Activated naive CD4-positive, alpha-beta T cell treated with Interleukin-2 at 50 U/mL for 16 hours (primary cell): Measurements from ENCODE around the gene PYDC2.

ENCODE experiments used
- DNase-seq: peaks from one replicate; pipeline ENCODE4 v3.0.0-alpha.2; 2020

PYDC2 gene

DNA sequence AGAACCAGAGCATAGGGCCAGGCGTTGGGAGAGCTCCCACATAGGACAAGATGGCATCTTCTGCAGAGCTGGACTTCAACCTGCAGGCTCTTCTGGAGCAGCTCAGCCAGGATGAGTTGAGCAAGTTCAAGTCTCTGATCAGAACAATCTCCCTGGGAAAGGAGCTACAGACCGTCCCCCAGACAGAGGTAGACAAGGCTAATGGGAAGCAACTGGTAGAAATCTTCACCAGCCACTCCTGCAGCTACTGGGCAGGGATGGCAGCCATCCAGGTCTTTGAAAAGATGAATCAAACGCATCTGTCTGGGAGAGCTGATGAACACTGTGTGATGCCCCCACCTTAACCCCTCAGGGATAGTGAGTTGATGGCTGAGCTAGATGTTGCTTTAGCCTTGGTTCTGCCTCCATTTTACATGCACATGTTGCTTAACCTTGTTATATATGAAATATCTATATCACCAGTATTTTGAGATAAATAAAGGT lies at the start of gene PYDC2:
Gene PYDC2, plus strand, starts transcription at position 51 of the 483 bp plus-strand sequence. Its CDS starts 0 bp downstream, at position 51.
- no peak for DNase-seq

DNA sequence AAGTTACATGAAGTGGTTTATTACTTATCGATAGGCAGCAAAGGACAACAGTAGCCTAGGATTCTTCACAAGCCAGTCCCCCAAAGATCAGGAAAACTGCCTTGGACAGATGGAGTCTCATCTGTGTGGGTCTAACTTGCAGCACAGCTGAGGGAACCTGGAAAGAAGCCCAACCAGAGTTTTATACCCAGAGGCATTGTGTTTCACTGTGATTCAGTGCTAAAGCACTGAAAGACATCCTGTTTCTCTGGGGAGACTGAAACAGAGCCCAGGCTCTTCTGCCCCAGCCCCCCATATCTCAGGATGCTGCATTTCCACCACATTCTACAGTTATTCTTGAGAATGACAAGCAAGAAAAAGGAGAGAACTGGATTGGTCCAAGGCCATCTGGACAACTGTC lies 48.2 kb upstream of the PYDC2 start:
- DNase-seq = no peak

DNA sequence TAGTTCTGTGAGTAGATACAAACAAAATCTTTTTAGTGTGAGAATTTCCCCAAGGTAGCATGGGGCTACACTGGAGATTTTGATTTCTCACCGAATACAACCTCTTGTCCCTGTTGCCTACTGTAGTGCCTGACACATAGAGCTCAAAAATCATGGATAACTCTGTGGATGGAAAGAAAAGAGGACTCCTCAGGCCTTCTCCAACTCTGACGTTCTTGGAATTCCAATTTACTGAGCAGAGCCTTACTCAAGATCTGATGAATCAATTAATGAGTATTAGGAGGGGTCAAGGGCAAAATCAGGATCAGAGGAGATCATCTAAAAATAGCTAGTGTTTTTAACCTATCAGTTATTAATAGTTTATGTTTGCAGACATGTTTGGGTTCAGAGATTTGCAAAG lies 46.7 kb upstream of the PYDC2 start:
- no peak for DNase-seq

DNA sequence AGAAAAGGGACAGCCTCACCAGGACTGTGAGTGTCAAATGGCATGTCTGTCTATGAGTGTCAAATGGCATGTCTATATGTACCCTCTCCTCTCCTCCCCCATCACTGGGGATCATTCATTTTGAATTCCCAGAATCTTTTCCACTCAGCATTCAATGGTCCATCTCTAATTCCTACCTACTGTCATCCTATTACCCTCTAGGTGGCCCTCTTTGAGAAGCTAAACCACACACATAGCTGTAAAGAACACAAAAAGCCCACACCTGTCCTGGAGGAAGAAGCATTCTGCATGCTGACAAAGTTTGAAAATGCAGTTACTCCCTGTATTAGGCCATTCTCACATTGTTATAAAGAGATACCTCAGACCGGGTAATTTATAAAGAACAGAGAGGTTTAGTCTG lies 46.2 kb upstream of the PYDC2 start:
- DNase-seq = no peak

DNA sequence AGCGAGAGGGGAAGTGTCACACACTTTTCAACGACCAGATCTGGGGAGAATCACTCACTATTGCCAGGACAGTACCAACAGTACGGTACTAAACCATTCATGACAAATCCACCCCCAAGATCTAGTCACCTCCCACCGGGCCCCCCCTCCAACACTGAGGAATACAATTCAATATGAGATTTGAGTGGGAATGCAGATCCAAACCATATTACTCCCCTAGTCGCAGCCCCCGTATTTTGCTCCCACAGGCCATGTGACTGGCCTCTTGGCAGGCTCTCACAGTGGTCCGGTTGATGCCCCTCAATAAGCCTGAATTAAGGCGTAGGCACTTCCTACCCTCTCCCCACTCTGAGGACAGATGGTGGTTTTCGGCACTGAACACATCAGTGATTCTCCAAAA lies 45.4 kb upstream of the PYDC2 start:
- no peak for DNase-seq

DNA sequence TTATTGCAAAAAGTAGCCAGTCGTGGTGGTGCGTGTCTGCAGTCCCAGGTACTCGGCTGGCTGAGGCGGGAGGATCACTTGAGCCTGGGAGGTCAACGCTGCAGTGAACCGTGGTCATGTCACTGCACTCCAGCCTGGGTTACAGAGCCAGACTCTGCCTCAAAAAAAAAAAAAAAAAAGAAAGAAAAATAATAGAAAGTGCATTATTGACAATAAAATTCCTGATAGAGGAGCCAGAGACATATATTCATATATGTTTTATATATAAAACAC lies 43.6 kb upstream of the PYDC2 start:
- DNase-seq = no peak

DNA sequence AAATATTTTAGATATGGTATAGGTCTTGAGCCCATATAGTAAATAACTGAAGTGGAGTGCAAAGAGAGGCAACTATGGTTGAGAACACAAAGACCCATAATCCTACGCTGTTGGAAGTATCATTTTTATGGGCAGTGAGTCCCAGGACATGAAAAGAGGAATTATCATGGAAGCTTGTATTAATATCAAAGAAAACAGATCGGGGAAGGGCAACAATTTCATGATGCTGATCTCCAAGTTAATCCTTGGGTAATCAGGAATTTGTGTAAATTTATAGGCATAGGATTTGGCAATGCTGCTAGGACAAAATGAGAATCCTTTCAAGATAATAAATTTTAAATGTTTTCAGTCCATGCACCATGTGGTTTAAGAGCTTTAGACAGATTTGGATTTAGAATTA lies 40.2 kb upstream of the PYDC2 start:
- DNase-seq = no peak

DNA sequence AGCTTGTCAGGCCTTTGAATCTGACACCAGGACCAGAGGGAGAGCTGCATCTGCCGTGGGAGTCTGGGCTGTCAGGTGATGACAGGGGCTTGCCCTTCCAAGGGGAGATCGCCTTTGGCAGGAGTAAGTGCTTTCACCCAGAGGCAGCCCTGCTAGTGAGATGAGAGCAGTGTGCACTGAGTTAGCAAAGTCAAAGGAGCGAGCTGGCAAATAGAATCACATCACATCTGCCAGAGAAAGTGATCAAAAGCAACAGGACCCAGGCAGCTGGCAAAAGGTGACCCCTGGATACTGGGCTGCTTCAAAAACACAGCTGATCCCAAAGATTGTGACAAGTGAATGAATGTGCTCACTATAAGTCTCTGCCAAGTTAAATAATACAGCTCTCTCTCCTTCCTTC lies 36.1 kb upstream of the PYDC2 start:
- no peak for DNase-seq

DNA sequence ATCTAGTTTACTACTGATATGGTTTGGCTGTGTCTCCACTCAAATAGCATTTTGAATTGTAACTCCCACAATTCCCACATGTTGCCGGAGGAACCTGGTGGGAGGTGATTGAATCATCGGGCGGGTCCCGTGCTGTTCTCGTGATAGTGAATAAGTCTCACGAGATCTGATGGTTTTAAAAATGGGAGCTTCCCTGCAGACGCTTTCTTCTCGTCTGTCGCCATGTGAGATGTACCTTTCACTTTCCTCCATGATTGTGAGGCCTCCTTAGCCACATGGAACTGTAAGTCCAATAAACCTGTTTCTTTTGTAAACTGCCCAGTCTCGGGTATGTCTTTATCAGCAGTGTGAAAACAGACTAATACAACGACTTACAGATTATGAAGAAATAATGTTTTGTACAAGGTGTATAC lies 35.6 kb upstream of the PYDC2 start:
- no peak for DNase-seq

DNA sequence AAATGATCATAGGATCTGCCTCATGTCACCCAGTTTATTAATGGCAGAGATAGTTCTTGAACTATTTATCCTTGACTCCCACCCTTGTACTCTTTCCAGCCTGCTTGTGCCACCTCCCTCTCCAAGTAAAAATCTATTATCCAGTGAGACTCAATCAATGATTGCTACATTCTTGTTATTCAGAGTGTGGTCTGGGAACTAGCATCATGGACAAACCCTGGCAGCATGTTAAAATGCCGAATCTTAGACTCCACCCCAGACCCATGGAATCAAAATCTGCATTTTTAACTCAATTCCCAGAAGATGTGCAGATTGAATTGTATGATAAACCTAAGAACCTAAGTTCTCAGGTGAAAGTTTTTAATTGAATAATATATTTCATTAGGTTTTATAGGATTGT lies 34.7 kb upstream of the PYDC2 start:
- DNase-seq = no peak

DNA sequence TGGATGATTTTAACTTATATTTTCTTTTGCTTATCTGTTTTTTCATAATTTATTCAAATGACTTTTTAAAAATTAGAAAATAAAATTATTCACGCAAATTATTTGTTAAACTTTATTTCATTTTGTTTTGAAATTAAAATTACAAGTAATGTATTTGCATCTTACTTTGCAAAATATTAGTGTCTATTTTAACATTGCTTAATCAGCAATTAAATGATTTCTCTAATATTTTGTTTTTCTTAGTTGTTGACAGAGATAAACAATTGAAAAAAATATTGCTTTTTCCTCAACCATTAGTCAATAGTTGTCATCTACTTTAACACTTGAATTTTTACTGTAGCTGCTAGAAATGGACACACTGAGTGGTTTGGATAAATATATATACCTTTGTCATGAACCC lies 32.8 kb upstream of the PYDC2 start:
- DNase-seq = no peak

DNA sequence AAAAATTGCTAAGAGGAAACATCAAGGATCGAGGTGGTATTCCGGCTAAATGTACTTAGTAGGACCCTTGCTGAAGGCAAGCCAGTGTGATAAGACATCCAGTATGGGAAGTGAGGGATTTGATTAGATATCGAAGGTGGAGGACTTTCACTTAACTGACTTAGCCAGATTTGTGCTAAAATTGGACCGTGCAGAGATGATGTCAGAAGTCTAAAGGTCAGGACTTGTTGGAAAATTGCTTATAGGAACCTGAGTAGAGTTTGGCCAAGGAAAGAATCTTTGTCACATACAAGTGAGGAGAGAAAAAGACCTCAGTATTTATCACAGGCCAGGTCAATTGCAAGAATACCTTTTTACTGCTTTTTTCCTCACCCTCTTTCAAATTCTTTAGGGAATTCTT lies 30.9 kb upstream of the PYDC2 start:
- no peak for DNase-seq

DNA sequence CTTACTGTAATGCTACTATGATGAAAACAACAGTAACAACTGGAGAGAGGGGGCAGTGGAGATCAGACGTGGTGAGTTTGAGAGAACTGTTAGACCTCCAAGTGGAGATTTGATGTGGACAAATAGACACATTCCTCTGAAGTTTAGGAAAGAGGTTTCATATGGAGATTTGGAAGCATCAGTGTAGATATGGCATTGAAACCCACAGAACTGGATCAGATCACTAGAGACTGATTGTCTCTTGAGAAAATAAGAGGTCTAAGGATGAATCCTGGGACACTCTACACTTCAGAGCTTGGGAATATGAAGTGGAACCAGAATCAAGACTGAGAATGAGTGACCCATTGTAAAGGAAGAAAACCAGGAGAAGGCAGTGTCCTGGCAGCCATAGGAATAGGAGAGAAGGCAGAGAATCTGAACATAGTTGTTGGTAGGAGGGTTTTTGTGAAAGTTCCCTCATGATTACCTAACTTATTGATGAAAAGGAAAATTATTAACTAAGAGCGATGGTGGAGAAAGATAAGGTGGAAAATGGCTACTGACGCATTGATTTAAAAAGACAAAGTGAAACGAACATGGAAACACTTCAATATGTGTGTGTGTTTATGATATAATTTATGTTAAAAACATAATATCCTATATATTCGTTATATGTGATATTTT lies 29.7 kb upstream of the PYDC2 start:
- no peak for DNase-seq

DNA sequence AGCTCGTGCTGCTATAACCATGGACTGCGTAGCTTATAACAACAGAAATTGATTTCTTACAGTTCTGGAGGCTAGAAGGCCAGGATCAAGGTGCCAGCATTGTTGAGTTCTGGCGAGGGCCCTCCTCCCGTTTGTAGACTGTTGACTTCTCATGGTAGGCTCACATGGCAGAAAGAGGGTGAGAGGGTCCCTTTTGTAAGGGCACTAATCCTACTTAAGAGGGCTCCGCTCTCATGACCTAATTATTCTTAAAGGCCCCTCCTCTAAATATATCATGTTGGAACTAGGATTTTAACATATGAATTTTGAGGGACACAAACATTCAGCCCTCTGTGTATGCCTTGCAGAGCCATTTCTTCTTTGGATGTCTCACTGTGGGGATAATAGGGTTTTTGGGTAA lies 28.8 kb upstream of the PYDC2 start:
- DNase-seq = no peak

DNA sequence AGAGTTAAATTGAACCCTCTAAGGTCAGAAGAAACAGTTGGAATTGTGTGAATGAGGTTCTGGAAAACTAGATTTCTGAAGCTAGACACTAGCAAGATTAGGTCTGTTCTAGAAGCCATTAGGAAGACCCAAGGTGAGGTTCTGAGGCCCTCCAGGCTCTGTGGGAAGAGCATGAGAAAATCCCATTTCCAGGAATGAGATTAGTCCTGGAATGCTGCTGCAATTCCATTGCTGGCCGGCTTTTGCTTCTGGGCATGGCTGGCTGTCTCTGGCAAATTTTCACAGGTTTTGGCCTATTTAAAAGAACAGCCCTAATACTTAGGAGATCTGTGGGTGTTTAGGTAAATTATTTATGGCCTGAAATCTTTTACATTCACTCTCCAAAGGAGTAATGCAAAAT lies 26.9 kb upstream of the PYDC2 start:
- DNase-seq = no peak

DNA sequence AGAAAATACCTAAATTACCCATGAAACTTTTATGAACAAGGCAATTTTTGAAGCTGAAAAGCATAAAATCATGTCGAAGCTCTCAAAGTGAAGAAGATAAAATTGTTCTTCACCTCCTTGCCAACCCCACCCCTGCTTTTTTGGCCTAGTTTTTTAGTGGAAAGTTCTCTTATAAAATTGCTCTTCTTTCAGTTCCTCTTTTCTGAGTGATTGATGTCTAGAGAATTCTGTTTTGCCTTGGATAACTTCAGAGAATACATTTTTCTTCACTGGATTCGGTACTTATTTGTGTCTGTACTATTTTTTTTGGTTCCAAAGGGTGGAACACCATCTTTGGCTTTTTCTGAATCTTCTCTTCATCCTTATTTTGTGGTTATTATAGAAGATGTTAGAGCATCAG lies 25.0 kb upstream of the PYDC2 start:
- no peak for DNase-seq

DNA sequence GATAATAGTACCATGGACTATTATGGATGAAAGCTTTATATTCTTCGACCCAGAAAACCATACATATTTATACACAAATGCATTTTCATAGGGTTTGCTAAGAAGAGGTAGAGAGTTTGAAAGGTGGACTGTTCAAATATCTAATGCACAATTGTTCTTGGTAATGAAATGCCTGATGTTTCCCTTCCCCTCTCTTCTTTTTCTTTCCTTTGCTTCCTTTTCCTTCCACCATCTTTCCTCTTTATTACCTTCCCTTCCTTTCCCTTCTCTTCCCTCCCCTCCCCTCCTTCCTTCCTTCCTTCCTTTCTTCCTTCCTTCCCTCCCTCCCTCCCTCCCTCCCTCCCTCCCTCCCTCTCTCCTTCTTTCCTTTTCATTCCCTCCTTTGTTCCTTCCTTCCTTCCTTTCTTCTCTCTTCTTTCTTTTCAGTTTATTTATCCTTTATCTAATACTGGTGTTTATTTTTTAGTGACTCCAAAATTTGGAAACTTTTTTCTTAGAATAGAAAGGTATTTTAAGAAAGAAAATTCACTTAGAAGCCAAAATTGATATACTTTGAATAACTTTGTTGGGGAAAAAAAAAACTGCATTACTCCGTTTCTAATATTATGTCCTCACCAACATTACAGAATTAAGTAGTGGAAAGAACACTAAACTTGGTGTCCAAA lies 22.7 kb upstream of the PYDC2 start:
- no peak for DNase-seq

DNA sequence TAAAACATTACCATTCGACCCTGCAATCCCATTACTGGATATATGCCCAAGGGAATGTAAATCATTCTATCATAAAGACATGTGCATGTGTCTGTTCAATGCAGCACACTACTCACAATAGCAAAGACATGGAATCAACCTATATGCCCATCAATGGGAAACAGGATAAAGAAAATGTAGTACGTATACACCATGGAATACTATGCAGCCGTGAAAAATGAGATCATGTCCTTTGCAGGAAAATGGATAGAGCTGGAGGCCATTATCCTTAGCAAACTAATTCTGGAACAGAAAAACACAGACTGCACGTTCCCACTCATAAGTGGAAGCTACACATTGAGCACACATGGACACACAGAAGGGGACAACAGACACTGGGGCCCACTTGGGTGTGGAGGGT lies 20.4 kb upstream of the PYDC2 start:
- no peak for DNase-seq

DNA sequence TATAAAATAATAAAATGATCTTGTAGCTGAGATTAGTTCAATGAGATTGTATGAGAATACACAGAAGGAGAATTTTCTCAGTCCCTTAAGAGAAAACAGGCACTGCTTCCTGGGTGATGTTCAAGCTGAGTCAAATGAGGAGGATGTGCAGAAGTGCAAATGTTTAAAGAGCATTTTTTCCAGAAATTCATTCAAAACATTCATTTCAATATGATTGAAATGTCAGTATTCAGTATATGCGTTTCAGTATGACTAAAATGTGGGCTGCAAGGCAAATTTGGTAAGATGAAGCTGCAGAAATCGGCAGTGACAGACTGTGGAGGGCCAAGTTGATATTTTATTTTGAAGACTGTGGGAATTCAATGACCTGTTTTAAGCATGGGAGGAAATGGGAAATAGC lies 19.3 kb upstream of the PYDC2 start:
- no peak for DNase-seq

DNA sequence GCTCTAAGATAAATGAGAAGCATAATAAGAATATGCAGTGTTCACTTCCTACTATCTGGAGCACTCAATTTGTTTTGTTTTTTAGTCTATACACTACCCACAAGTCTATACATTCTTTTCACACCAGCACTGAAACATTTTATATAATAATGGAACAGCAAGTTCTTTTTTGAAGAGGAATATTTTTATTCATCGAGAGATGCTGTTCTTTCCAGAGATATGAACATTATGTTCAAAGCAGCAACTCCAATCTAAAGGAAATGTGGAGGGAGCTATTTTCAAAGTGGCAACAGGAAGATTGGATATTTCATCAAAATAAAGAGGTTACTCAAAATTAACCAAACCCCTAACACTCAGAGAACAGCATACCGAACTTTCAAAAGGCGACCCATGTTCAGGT lies 16.4 kb upstream of the PYDC2 start:
- no peak for DNase-seq

DNA sequence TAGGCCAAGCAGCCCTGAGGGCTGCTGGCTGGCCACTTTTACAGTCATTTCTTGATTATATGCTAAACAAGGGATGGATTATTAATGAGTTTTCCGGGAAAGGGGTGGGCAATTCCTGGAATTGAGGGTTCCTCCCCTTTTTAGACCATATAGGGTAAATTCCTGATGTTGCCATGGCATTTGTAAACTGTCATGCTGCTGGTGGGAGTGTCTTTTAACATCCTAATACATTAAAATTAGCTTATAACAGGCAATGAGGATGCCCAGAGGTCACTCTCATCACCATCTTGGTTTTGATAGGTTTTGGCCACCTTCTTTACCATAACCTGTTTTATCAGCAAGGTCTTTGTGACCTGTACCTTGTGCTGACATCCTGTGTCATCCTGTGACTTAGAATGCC lies 11.7 kb upstream of the PYDC2 start:
- DNase-seq = no peak

DNA sequence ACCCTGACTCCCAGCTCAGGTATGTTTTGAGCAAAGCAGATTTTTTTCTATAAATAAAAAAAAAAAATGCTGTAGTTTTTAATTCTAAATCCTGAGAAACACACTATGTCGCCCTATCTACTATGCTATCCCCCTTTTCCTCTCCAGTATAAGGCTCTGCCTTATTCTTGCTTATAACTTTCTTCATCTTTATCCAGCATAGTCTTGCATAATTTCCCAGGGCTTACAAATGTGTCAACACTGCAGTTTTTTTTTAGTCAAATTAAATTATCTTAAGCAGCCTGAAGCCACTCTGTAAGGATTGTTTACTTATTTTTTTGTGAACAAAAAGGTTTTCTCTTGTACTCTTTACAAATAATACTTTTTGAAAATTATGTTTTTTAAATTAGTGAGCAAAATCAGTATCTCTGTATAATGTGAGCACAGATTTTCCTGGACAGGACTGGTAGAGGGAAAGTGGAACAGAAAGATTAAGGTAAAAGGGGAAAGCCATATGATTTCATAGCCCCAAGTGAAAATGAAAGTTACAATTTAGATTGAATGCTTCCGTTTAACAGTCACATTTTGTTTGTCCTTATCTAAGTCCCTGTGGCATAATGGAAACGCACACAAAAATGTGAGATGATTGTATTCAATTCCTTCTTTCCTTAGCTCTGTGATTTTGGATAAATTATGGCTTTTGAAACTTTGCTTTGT lies 5.6 kb upstream of the PYDC2 start:
- DNase-seq = no peak

DNA sequence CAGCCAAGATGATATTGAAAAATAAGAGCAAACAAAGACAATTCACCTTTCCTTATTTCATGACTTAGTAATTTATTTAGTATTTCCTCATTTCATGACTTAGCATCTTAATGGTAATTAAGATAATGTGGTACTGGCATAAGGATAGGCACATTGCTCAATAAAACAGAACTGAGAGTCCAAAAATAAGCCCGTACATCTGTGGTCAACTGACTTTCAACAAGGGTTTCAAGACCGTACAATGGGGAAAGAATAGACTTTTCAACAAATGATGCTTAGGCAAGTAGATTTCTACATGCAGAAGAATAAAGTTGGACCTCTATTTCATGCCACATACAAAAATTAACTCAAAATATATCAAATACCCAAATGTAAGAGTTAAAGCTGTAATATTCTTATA lies 603 bp upstream of the PYDC2 start:
- DNase-seq = no peak

DNA sequence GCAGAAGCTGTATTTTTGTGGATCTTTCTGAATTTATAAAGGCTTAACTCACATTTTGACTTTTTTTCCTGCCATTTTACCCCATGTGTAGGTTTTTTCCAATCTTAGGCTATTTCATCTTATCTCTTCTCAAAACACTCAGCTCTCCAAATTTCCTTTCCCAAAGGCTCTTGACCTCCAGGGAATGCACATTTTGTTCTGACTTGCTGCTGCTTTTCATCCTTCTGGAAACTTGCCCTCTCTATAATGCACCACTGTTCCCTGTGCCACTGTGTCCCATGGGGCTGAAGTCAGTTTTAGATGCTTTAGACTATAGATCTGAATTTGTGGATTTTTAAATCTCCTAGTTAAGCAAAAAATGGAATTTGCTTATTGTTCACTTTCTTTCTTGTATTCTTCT lies 9.1 kb downstream of the PYDC2 start:
- no peak for DNase-seq

DNA sequence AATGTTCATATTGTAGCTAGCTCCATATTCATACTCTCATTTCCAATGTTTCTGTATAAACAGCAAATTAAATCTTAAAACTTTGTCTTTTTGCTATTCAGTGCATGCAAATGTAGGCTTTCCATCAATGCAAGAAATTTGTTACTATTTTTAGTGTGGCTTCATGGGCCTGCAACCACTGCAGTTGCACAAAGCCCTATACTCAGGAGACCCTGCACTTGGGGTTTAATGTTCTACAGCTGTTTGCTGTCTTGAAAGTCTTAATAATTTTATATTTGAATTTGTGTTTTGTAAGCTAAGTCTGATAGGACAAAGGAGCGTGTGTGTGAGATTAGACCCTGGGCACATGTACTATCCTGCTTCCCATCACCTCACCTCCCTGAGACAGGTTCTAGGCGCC lies 9.6 kb downstream of the PYDC2 start:
- DNase-seq = no peak
